Measurements from ENCODE around the gene FES. TPM values are rescaled to one million over a fixed set of nuclear protein-coding genes. Genes with fewer than 3 reads are reported as not detected.

FES gene
- total and polyA plus RNA-seq, 11 donors, result 10.7 to 37.5 (median 15.9) TPM

DNA sequence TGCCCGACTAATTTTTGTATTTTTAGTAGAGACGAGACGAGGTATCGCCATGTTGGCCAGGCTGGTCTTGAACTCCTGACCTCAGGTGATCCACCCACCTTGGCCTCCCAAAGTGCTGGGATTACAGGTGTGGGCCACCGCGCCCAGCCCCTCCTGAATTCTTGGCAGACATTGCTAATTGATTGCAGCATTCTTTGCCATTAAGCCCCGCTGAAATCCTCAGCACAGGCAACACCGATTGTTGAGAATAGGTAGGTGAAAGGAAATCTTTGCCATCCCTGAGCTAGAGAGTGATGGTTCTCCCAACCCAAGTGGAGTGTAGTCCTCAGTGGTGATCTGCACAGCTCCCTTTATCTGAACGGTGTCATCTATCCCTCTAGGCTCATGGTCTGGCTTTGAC lies 20.4 kb downstream of the FES start:
- no peaks in the 10 kb centered on the region for H3K27me3 ChIP-seq
- no peak for ATAC-seq
- intact Hi-C loops (cut with DNase I), result no loop called here
- H3K27ac ChIP-seq, result no peak overlapping the region
- H3K4me1 ChIP-seq, result peaks cover 3 to 55% (median 35%) of the 10 kb centered on the region in 12 donors
- no peak for DNase-seq
- 93 to 97% (median 97%) methylated on average over 9 of the region's 9 CpGs for WGBS, 4 donors
- TF ChIP-seq POLR2A (IDR thresholded peaks at IDR 0.05), result no peak
- TF ChIP-seq, protein P1, sequence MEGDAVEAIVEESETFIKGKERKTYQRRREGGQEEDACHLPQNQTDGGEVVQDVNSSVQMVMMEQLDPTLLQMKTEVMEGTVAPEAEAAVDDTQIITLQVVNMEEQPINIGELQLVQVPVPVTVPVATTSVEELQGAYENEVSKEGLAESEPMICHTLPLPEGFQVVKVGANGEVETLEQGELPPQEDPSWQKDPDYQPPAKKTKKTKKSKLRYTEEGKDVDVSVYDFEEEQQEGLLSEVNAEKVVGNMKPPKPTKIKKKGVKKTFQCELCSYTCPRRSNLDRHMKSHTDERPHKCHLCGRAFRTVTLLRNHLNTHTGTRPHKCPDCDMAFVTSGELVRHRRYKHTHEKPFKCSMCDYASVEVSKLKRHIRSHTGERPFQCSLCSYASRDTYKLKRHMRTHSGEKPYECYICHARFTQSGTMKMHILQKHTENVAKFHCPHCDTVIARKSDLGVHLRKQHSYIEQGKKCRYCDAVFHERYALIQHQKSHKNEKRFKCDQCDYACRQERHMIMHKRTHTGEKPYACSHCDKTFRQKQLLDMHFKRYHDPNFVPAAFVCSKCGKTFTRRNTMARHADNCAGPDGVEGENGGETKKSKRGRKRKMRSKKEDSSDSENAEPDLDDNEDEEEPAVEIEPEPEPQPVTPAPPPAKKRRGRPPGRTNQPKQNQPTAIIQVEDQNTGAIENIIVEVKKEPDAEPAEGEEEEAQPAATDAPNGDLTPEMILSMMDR (IDR thresholded peaks at IDR 0.05), result no peak
- H3K4me3 ChIP-seq, result no peak overlapping the region
- H3K36me3 ChIP-seq, result peaks cover 0 to 49% (median 42%) of the 10 kb centered on the region in 9 donors
- H3K9me3 ChIP-seq, result no peaks in the 10 kb centered on the region

DNA sequence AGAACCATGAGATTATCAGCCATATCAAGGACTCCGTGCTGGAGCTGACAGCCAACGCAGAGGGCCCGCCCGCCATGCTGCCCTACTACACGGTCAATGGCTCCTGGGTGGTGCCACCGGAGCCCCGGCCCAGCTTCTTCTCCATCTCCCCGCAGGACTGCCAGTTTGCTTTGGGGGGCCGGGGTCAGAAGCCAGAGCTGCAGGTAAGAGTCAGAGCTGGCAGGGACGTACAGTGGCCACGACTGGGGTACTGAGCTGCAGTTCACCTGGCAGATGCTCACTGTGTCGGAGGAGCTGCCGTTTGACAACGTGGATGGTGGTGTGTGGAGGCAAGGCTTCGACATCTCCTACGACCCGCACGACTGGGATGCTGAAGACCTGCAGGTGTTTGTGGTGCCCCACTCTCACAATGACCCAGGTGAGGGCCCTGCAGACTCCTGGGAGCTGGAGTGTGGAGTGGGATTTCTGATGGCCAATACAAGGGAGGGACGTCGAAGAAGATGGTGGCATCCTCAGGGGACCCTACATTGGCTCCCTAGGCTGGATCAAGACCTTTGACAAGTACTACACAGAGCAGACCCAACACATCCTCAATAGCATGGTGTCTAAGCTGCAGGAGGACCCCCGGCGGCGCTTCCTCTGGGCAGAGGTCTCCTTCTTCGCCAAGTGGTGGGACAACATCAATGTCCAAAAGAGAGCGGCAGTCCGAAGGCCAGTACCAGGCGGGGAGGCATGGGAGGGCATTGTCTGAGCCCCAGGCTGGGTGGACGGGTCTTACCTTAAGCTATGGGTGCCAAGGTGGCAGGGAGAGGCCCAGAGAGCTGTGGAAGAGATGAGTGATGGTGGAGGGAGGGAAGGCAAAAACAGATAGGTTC lies 21.2 kb downstream of the FES start:
- Histone ChIP-seq H3K9me3 (no peaks in the 10 kb centered on the region), H3K4me1 (peaks cover 3 to 58% (median 35%) of the 10 kb centered on the region in 12 donors), H3K27me3 (no peaks in the 10 kb centered on the region), H3K27ac (no peak overlapping the region), H3K36me3 (peaks cover 0 to 57% (median 50%) of the 10 kb centered on the region in 9 donors), H3K4me3 (no peak overlapping the region)
- WGBS, 4 donors, result 93 to 94% (median 94%) methylated on average over 24 to 28 of the region's 28 CpGs
- DNase-seq, result peak in 1 of 5 donors; percentile 62
- no peak for ATAC-seq
- TF ChIP-seq, protein P1 (IDR thresholded peaks at IDR 0.05), result no peak
- TF ChIP-seq POLR2A (IDR thresholded peaks at IDR 0.05), result no peak
- intact Hi-C loops (cut with DNase I), result no loop called here

DNA sequence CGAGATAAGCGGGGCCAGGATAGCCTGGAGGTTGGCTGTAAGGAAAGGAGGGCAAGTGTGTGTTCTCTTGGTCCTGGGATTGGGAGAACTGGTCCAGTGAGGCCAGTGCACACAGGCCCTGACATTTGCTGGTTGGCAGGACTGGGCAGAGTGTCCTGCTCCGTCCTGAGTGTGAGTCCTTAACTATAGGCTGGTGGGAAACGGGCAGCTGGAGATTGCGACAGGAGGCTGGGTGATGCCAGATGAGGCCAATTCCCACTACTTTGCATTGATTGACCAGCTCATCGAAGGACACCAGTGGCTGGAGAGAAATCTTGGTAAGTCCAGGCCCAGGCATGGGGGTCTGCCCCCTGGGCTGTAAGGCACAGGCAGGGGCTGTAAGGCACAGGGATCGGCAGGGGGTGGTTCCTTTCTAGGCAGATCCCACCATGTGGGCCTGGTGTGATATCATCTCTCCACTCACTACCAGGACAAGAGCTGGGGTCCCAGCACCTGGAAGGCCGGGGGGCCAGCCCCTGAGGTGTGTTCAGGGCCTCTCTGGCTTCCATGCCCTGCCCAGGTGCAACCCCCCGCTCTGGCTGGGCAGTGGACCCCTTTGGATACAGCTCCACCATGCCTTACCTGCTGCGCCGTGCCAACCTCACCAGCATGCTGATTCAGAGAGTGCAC lies 22.0 kb downstream of the FES start:
- H3K4me1 ChIP-seq, result peaks cover 3 to 58% (median 35%) of the 10 kb centered on the region in 12 donors
- WGBS, 4 donors, result 95 to 99% (median 97%) methylated on average over 10 to 11 of the region's 11 CpGs

More for the DNA sequence above, 22.0 kb downstream of the FES start:
- ATAC-seq (no peak), DNase-seq (no peak)
- TF ChIP-seq POLR2A (IDR thresholded peaks at IDR 0.05), result no peak
- TF ChIP-seq, protein P1 (IDR thresholded peaks at IDR 0.05), result no peak
- H3K36me3 ChIP-seq, result peaks cover 0 to 65% (median 57%) of the 10 kb centered on the region in 9 donors
- no peaks in the 10 kb centered on the region for H3K27me3 ChIP-seq
- peak overlapping the region in 5 of 12 donors; percentile 59 to 86 (median 74) for H3K27ac ChIP-seq
- no peak overlapping the region for H3K4me3 ChIP-seq
- H3K9me3 ChIP-seq, result no peaks in the 10 kb centered on the region
- intact Hi-C loops (cut with DNase I), result no loop called here
